MM.1S (cell line): ENCODE results near the gene ADGRL3.

Experiments
- EZH2phosphoT487 ChIP-seq: fragments of 300-600 bp; sonication (generic); IDR thresholded peaks from 2 replicates; pipeline ENCODE4 v1.6.1; 2018; ENCODE audit warnings: antibody characterized with exemption, low read length
- TF ChIP-seq, protein P1 (sequence below): fragments of 300-600 bp; sonication (generic); IDR thresholded peaks from 2 replicates; pipeline ENCODE4 v1.5.1; 2016; ENCODE audit warnings: antibody characterized with exemption, low read length, mixed read lengths

GRCh38 chr4:61665649-61666048 is 465.5 kb downstream of the ADGRL3 start:
- TF ChIP-seq, protein P1, sequence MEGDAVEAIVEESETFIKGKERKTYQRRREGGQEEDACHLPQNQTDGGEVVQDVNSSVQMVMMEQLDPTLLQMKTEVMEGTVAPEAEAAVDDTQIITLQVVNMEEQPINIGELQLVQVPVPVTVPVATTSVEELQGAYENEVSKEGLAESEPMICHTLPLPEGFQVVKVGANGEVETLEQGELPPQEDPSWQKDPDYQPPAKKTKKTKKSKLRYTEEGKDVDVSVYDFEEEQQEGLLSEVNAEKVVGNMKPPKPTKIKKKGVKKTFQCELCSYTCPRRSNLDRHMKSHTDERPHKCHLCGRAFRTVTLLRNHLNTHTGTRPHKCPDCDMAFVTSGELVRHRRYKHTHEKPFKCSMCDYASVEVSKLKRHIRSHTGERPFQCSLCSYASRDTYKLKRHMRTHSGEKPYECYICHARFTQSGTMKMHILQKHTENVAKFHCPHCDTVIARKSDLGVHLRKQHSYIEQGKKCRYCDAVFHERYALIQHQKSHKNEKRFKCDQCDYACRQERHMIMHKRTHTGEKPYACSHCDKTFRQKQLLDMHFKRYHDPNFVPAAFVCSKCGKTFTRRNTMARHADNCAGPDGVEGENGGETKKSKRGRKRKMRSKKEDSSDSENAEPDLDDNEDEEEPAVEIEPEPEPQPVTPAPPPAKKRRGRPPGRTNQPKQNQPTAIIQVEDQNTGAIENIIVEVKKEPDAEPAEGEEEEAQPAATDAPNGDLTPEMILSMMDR = no peak
- TF ChIP-seq EZH2phosphoT487 = no peak
